Sigmoid colon (tissue), 7 donors: ENCODE results near the gene DNAJC25. TPM values are rescaled to one million over a fixed set of nuclear protein-coding genes. Genes with fewer than 3 reads are reported as not detected.
A peak's percentile ranks its signal among the peaks of the same experiment; 100 is the strongest.

Experiments
- DNase-seq: peaks from one replicate; pipeline ENCODE4 v3.0.0-alpha.2; 2019
- H3K27ac ChIP-seq, 4 donors: fragments of 200-600 bp; sonication (generic); one replicate each; pipeline ENCODE4 v1.5.1; 2016 to 2019; ENCODE audit warnings: mild to moderate bottlenecking in 1 of 4
- H3K27me3 ChIP-seq, 3 donors: fragments of 200-600 bp; sonication (generic); one replicate each; pipeline ENCODE4 v1.5.1; 2019; ENCODE audit warnings: mild to moderate bottlenecking in 1 of 3
- H3K36me3 ChIP-seq, 4 donors: fragments of 200-600 bp; sonication (generic); one replicate each; pipeline ENCODE4 v1.5.1; 2016 to 2019
- H3K4me1 ChIP-seq, 4 donors: fragments of 200-600 bp; sonication (generic); one replicate each; pipeline ENCODE4 v1.5.1; 2017 to 2019
- H3K4me3 ChIP-seq, 4 donors: fragments of 200-600 bp; sonication (generic); one replicate each; pipeline ENCODE4 v1.5.1; 2017 to 2019; ENCODE audit warnings: mild to moderate bottlenecking in 2 of 4, moderate library complexity in 1 of 4
- H3K9me3 ChIP-seq, 4 donors: fragments of 200-600 bp in 3 of 4; sonication (generic) in 3 of 4; one replicate each; pipeline versions ENCODE4 v1.5.1 to v1.6.1; 2013 to 2019
- CTCF ChIP-seq, 4 experiments: fragments of 450-650 bp in 3 of 4; fragments of 200-600 bp in 1 of 4; IDR thresholded peaks; one replicate each; pipeline ENCODE4 v1.5.1; 2016 to 2019; ENCODE audit warnings: antibody characterized with exemption in 4 of 4, mild to moderate bottlenecking in 3 of 4, moderate library complexity in 2 of 4
- EP300 ChIP-seq, 4 donors: sonication (generic); formaldehyde crosslinking; IDR thresholded peaks; one replicate each; pipeline ENCODE4 v1.6.1; 2017; ENCODE audit warnings: antibody characterized with exemption in 4 of 4
- POLR2A ChIP-seq, 2 donors: fragments of 450-650 bp; IDR thresholded peaks; one replicate each; pipeline ENCODE4 v1.6.1; 2016; ENCODE audit warnings: antibody characterized with exemption in 2 of 2, mild to moderate bottlenecking in 2 of 2, moderate library complexity in 2 of 2
- POLR2AphosphoS5 ChIP-seq, 4 donors: sonication (generic); formaldehyde crosslinking; IDR thresholded peaks; one replicate each; pipeline ENCODE4 v1.6.1; 2017; ENCODE audit warnings: antibody characterized with exemption in 4 of 4
- WGBS, 2 donors: extraction: QIAGEN DNeasy Blood & Tissue Kit; methylation state at CpG; one replicate each; pipeline ENCODE4 v1.1.7; 2013; 5-methylcytosine and 5-hydroxymethylcytosine counted together
- intact Hi-C: fragments of 100-400 bp; cut with DNase I; formaldehyde crosslinking; loops from one replicate; pipeline ENCODE4 v1.15.1; 2023
- polyA plus RNA-seq, 3 donors: library from polyadenylated mRNA; stranded (reverse); fragments of 200-250 nt; gene quantifications; one replicate each; pipeline ENCODE4 v1.2.3, GENCODE V29; 2013
- total RNA-seq, 4 donors: library from RNA; depleted of rRNA; stranded (reverse); fragments of >200 nt; gene quantifications; one replicate each; pipeline ENCODE4 v1.1.0, GENCODE V29; 2016
- donor health status: healthy with polysubstance abuse.
- donor health status: Bipolar disorder and iron deficiency.
- donor health status: healthy.

The DNAJC25 gene
- 10 to 100 TPM in 1 of 4 donors, 1 to 10 TPM in 3; 7.4 to 11.5 (median 9.1) TPM for total RNA-seq
- 1 to 10 TPM; 1.8 to 5.7 (median 3.5) TPM for polyA plus RNA-seq

- DNase-seq = peak; percentile 98
- intact Hi-C loops = loop anchor here (10.0 kb wide), 1 partner anchor 443 kb away; no protein-coding TSS in a partner anchor
- H3K9me3 ChIP-seq = no peaks in the 10 kb centered on the region
- TF ChIP-seq CTCF (IDR thresholded peaks at IDR 0.05) (no peak), POLR2AphosphoS5 (IDR thresholded peaks at IDR 0.05) (peak; percentile 93 to 99 (median 96)), POLR2A (IDR thresholded peaks at IDR 0.05) (peak; percentile 86 to 87), EP300 (IDR thresholded peaks at IDR 0.05) (no peak)
- no peaks in the 10 kb centered on the region for H3K27me3 ChIP-seq
- H3K4me1 ChIP-seq = peaks cover 0 to 35% (median 25%) of the 10 kb centered on the region in 4 donors
- peak within 1 kb of the TSS; percentile 82 to 97 (median 88) for H3K4me3 ChIP-seq
- no peaks in the 10 kb centered on the region for H3K36me3 ChIP-seq
- H3K27ac ChIP-seq = peak within 1 kb of the TSS; percentile 91 to 94 (median 92)
- WGBS, 2 donors = 0% methylated on average over 79 of the region's 79 CpGs
Observed at GRCh38 chr9:111631214-111631971, at the start of gene DNAJC25. DNAJC25 (plus strand) TSS chr9:111631334; CDS start chr9:111631408, 74 bp downstream.

- no peak for TF ChIP-seq POLR2AphosphoS5 (IDR thresholded peaks at IDR 0.05)
- TF ChIP-seq CTCF (IDR thresholded peaks at IDR 0.05) = no peak
Observed at GRCh38 chr9:111582888-111583287, 48.2 kb upstream of the DNAJC25 start.

GRCh38 chr9:111586378-111586777, 44.8 kb upstream of the DNAJC25 start:
- no peaks in the 10 kb centered on the region for H3K4me1 ChIP-seq
- no peak overlapping the region for H3K4me3 ChIP-seq
- no peaks in the 10 kb centered on the region for H3K27me3 ChIP-seq
- H3K9me3 ChIP-seq = no peaks in the 10 kb centered on the region
- no peak overlapping the region for H3K27ac ChIP-seq
- DNase-seq = no peak
- peaks cover 16 to 50% (median 21%) of the 10 kb centered on the region in 4 donors for H3K36me3 ChIP-seq
- TF ChIP-seq POLR2A (IDR thresholded peaks at IDR 0.05) (no peak), EP300 (IDR thresholded peaks at IDR 0.05) (no peak), CTCF (IDR thresholded peaks at IDR 0.05) (no peak), POLR2AphosphoS5 (IDR thresholded peaks at IDR 0.05) (no peak)
- 93 to 96% methylated on average over 5 of the region's 5 CpGs for WGBS, 2 donors
- intact Hi-C loops = no loop called here

More at GRCh38 chr9:111582888-111583287, 48.2 kb upstream of the DNAJC25 start:
- no peak for DNase-seq
- no peak overlapping the region for H3K27ac ChIP-seq
- WGBS, 2 donors = 76 to 85% methylated on average over 3 of the region's 3 CpGs
- no peaks in the 10 kb centered on the region for H3K9me3 ChIP-seq
- H3K4me1 ChIP-seq = no peaks in the 10 kb centered on the region
- peaks cover 27 to 75% (median 34%) of the 10 kb centered on the region in 4 donors for H3K36me3 ChIP-seq
- intact Hi-C loops = no loop called here
- no peaks in the 10 kb centered on the region for H3K27me3 ChIP-seq
- H3K4me3 ChIP-seq = no peak overlapping the region

- no peak for DNase-seq
- Histone ChIP-seq H3K4me3 (no peak overlapping the region), H3K9me3 (no peaks in the 10 kb centered on the region), H3K4me1 (no peaks in the 10 kb centered on the region), H3K27ac (no peak overlapping the region), H3K27me3 (no peaks in the 10 kb centered on the region), H3K36me3 (peaks cover 9 to 50% (median 15%) of the 10 kb centered on the region in 4 donors)
- intact Hi-C loops = no loop called here
- TF ChIP-seq POLR2A (IDR thresholded peaks at IDR 0.05) (no peak), CTCF (IDR thresholded peaks at IDR 0.05) (no peak), POLR2AphosphoS5 (IDR thresholded peaks at IDR 0.05) (no peak), EP300 (IDR thresholded peaks at IDR 0.05) (no peak)
- 84 to 89% methylated on average over 5 of the region's 5 CpGs for WGBS, 2 donors
Observed at GRCh38 chr9:111588846-111589245, 42.3 kb upstream of the DNAJC25 start.
